H1 (cell line): ENCODE data around the gene DPP10. TPM values are rescaled to one million over a fixed set of nuclear protein-coding genes. Genes with fewer than 3 reads are reported as not detected.

Experiments
- CTCF ChIA-PET: fragments of 300-600 bp; sonication (Branson Sonifier 250); formaldehyde crosslinking; loops from one replicate; lab custom pipeline; 2021; ENCODE audit not compliant: partially characterized antibody; lab: Charles Lee
- POLR2A ChIA-PET: fragments of 300-600 bp; sonication (Branson Sonifier 250); formaldehyde crosslinking; loops from one replicate; lab custom pipeline; 2021; ENCODE audit warnings: inconsistent platforms; ENCODE audit not compliant: partially characterized antibody; lab: Charles Lee
- DNase-seq, 2 experiments: peaks; one replicate each; pipeline versions ENCODE4 v3.0.0 to v3.0.0-alpha.2; 2010 to 2022; ENCODE audit warnings: low spot score in 2 of 2, low read depth in 1 of 2, mixed read lengths in 1 of 2
- FAIRE-seq: peaks from 2 replicates; lab custom pipeline; 2011; peaks lifted over from hg19 to GRCh38; lab: Jason Lieb, UNC
- H2AFZ ChIP-seq: 2 replicates; pipeline ENCODE4 v1.8.1; 2012; ENCODE audit warnings: low read length, inconsistent platforms
- H2AK5ac ChIP-seq: 2 replicates; pipeline ENCODE4 v1.6.1; 2013; ENCODE audit warnings: low read depth, low read length
- H2BK120ac ChIP-seq: replicated peaks from 2 replicates; pipeline ENCODE3; 2013; ENCODE audit warnings: low read depth, low read length, inconsistent platforms
- H2BK12ac ChIP-seq: 2 replicates; pipeline ENCODE4 v1.6.1; 2013; ENCODE audit warnings: low read depth, low read length
- H2BK15ac ChIP-seq: 2 replicates; pipeline ENCODE4 v1.6.1; 2013; ENCODE audit warnings: low read length
- H2BK20ac ChIP-seq: 2 replicates; pipeline ENCODE4 v1.6.1; 2013; ENCODE audit warnings: low read length
- H2BK5ac ChIP-seq: 2 replicates; pipeline ENCODE4 v1.6.1; 2013; ENCODE audit warnings: low read depth, low read length
- H3K14ac ChIP-seq: 2 replicates; pipeline ENCODE4 v1.6.1; 2013; ENCODE audit warnings: inconsistent platforms; ENCODE audit not compliant: insufficient read length
- H3K18ac ChIP-seq: 2 replicates; pipeline ENCODE4 v1.6.1; 2013; ENCODE audit warnings: low read length; ENCODE audit errors: extremely low read depth
- H3K23ac ChIP-seq: 2 replicates; pipeline ENCODE4 v1.6.1; 2013; ENCODE audit warnings: inconsistent platforms; ENCODE audit not compliant: insufficient read length
- H3K23me2 ChIP-seq: 2 replicates; pipeline ENCODE4 v1.6.1; 2013; ENCODE audit warnings: low read depth, low read length
- H3K27ac ChIP-seq: 2 replicates; pipeline ENCODE4 v1.6.1; 2011; ENCODE audit warnings: low read depth, low read length, inconsistent platforms
- H3K27me3 ChIP-seq, 4 experiments: replicated peaks in 1 of 4; 1 replicate in 1 of 4; 2 replicates in 3 of 4; pipeline versions ENCODE4 v1.6.1 to v1.8.1; 2011 to 2013; ENCODE audit warnings: low read length in 3 of 4, mild to moderate bottlenecking in 3 of 4, inconsistent platforms in 2 of 4, mixed read lengths in 2 of 4, moderate library complexity in 1 of 4; ENCODE audit not compliant: control insufficient read depth in 3 of 4, insufficient read depth in 3 of 4; ENCODE audit errors: extremely low read depth in 1 of 4
- H3K36me3 ChIP-seq, 4 experiments: 2 replicates each; pipeline versions ENCODE4 v1.6.1 to v1.8.1; 2011 to 2013; ENCODE audit warnings: mild to moderate bottlenecking in 4 of 4, low read length in 3 of 4, moderate library complexity in 2 of 4, control low read depth in 1 of 4, inconsistent platforms in 1 of 4; ENCODE audit not compliant: insufficient read depth in 4 of 4, control insufficient read depth in 2 of 4
- H3K4ac ChIP-seq: replicated peaks from 2 replicates; pipeline ENCODE3; 2013; ENCODE audit warnings: low read length, low read depth, mixed read lengths, inconsistent platforms; ENCODE audit not compliant: insufficient read length
- H3K4me1 ChIP-seq, 4 experiments: replicated peaks in 1 of 4; 1 replicate in 1 of 4; 2 replicates in 3 of 4; pipeline versions ENCODE4 v1.6.1 to v1.8.1; 2011 to 2013; ENCODE audit warnings: low read length in 3 of 4, inconsistent platforms in 2 of 4, mixed read lengths in 1 of 4; ENCODE audit not compliant: insufficient read depth in 4 of 4, control insufficient read depth in 3 of 4
- H3K4me2 ChIP-seq, 2 experiments: 2 replicates each; pipeline versions ENCODE4 v1.6.1 to v1.8.1; 2011 to 2013; ENCODE audit warnings: low read depth in 2 of 2, low read length in 2 of 2, control low read depth in 1 of 2, inconsistent platforms in 1 of 2, mild to moderate bottlenecking in 1 of 2; ENCODE audit not compliant: insufficient read depth in 1 of 2
- H3K4me3 ChIP-seq, 4 experiments: fragments of 200-600, 300-600 bp in 1 of 4; sonication (generic), shearing (Covaris generic), sonication (Bioruptor Twin) in 1 of 4; 2 replicates each; pipeline versions ENCODE4 v1.5.1 to v1.8.1; 2011 to 2016; ENCODE audit warnings: low read length in 4 of 4, low read depth in 3 of 4, control low read depth in 2 of 4, inconsistent platforms in 2 of 4, mild to moderate bottlenecking in 2 of 4, mixed read lengths in 1 of 4, moderate library complexity in 1 of 4; ENCODE audit not compliant: insufficient read depth in 2 of 4; ENCODE audit errors: extremely low read depth in 1 of 4
- H3K56ac ChIP-seq: replicated peaks from 2 replicates; pipeline ENCODE3; 2013; ENCODE audit warnings: low read depth, mild to moderate bottlenecking, mixed read lengths, low read length, inconsistent platforms; ENCODE audit not compliant: insufficient read length
- H3K79me1 ChIP-seq: 2 replicates; pipeline ENCODE4 v1.6.1; 2013; ENCODE audit warnings: low read depth, low read length, control low read depth
- H3K79me2 ChIP-seq, 2 experiments: 2 replicates each; pipeline versions ENCODE4 v1.6.1 to v1.8.1; 2012 to 2013; ENCODE audit warnings: low read length in 2 of 2, mild to moderate bottlenecking in 2 of 2, inconsistent platforms in 1 of 2; ENCODE audit not compliant: insufficient read depth in 2 of 2, control insufficient read depth in 1 of 2
- H3K9ac ChIP-seq, 4 experiments: replicated peaks in 1 of 4; 1 replicate in 1 of 4; 2 replicates in 3 of 4; pipeline versions ENCODE4 v1.6.1 to v1.8.1; 2011 to 2013; ENCODE audit warnings: low read depth in 3 of 4, low read length in 3 of 4, control low read depth in 2 of 4, mild to moderate bottlenecking in 2 of 4, moderate library complexity in 2 of 4, inconsistent platforms in 1 of 4; ENCODE audit errors: extremely low read depth in 1 of 4
- H3K9me3 ChIP-seq, 2 experiments: 2 replicates each; pipeline versions ENCODE4 v1.6.1 to v1.8.1; 2012 to 2013; ENCODE audit warnings: mild to moderate bottlenecking in 2 of 2, moderate library complexity in 2 of 2, control low read depth in 1 of 2, inconsistent platforms in 1 of 2, low read depth in 1 of 2, low read length in 1 of 2, mixed read lengths in 1 of 2; ENCODE audit not compliant: insufficient read depth in 2 of 2
- H4K20me1 ChIP-seq, 2 experiments: replicated peaks in 1 of 2; 2 replicates each; pipeline versions ENCODE3 to v1.8.1; 2011 to 2013; ENCODE audit warnings: inconsistent platforms in 2 of 2, low read length in 2 of 2, mild to moderate bottlenecking in 1 of 2; ENCODE audit not compliant: insufficient read depth in 2 of 2, control insufficient read depth in 1 of 2
- H4K5ac ChIP-seq: 2 replicates; pipeline ENCODE4 v1.6.1; 2013; ENCODE audit warnings: low read length, low read depth, mixed read lengths, inconsistent platforms; ENCODE audit not compliant: insufficient read length
- H4K8ac ChIP-seq: 2 replicates; pipeline ENCODE4 v1.8.0; 2013; ENCODE audit warnings: mild to moderate bottlenecking, moderate library complexity, low read length, inconsistent platforms; ENCODE audit not compliant: insufficient read depth; ENCODE audit errors: extremely low read depth
- H4K91ac ChIP-seq: replicated peaks from 2 replicates; pipeline ENCODE3; 2013; ENCODE audit warnings: low read length, mixed read lengths, inconsistent platforms; ENCODE audit not compliant: insufficient read length
- CEBPB ChIP-seq: IDR thresholded peaks from 2 replicates; pipeline ENCODE4 v1.6.1; 2012; ENCODE audit warnings: low read depth, low read length
- GABPA ChIP-seq: IDR thresholded peaks from 2 replicates; pipeline ENCODE4 v1.6.1; 2011; ENCODE audit warnings: mild to moderate bottlenecking, low read length, moderate library complexity, borderline replicate concordance; ENCODE audit not compliant: insufficient read depth
- HDAC6 ChIP-seq: IDR thresholded peaks from one replicate; pipeline ENCODE4 v1.7.1; 2012; ENCODE audit warnings: low read depth, mild to moderate bottlenecking, inconsistent platforms, low read length, moderate library complexity
- polyA plus RNA-seq, 7 experiments: library from polyadenylated mRNA; depleted of rRNA in 3 of 7; stranded (reverse) in 5 of 7; unstranded in 2 of 7; fragments of >200 nt in 5 of 7; fragments of 200-250 nt in 2 of 7; gene quantifications; 1 replicate in 5 of 7; 2 replicates in 1 of 7; 4 replicates in 1 of 7; pipeline versions ENCODE4 v1.2.1 to v1.2.3, GENCODE V29; 2011 to 2013; ENCODE audit warnings: missing spikeins in 2 of 7, mixed read lengths in 2 of 7
- total RNA-seq: library from RNA; stranded (reverse); fragmentation: NEBNext Ultra II Directional; extraction: Animal tissue kit (Norgen Biotek cat#: 25700); gene quantifications from 2 replicates; pipeline ENCODE4 v1.2.1, GENCODE V29; 2021

The DPP10 gene
- total and polyA plus RNA-seq, 2 of the 8 experiments (the other 6 are each of a cell fraction or from before 2014, with no cell fraction given), result 3.3 to 7.2 TPM

- Histone ChIP-seq H3K9ac (no peak overlapping the region), H3K23ac (no peak overlapping the region), H3K9me3 (peaks cover 10 to 19% of the 10 kb centered on the region in 2 experiments), H3K27me3 (no peaks in the 10 kb centered on the region), H3K4me1 (peaks cover 0 to 10% (median 5%) of the 10 kb centered on the region in 4 experiments; a peak in 3 of 7 replicates), H4K91ac (no peak overlapping the region), H2BK5ac (no peak overlapping the region), H3K79me1 (no peaks in the 10 kb centered on the region; the same call in 1 of the 2 replicates), H3K14ac (no peak overlapping the region), H2BK20ac (no peak overlapping the region), H4K8ac (no peak overlapping the region), H3K4me3 (no peak overlapping the region), H2BK12ac (no peak overlapping the region), H4K20me1 (no peaks in the 10 kb centered on the region), H3K36me3 (peaks cover 0 to 6% (median 1%) of the 10 kb centered on the region in 4 experiments; a peak in 3 of 8 replicates), H3K18ac (no peak overlapping the region), H2BK15ac (no peak overlapping the region), H4K5ac (no peak overlapping the region), H2BK120ac (no peak overlapping the region), H3K56ac (no peak overlapping the region), H3K79me2 (peaks cover 0 to 4% of the 10 kb centered on the region in 2 experiments; a peak in 1 of 4 replicates), H2AK5ac (no peak overlapping the region), H2AFZ (no peak overlapping the region), H3K23me2 (no peaks in the 10 kb centered on the region), H3K4ac (no peak overlapping the region), H3K27ac (no peak overlapping the region), H3K4me2 (no peak overlapping the region)
- no peak for DNase-seq
- ChIA-PET POLR2A (no interaction called here), CTCF (interaction anchor here (0.6 to 1.2 kb wide), 2 partner anchors 29 to 218 kb away, joined by 3 read pairs; no protein-coding TSS in a partner anchor)
- TF ChIP-seq CEBPB (peak; percentile 85), GABPA (no peak), HDAC6 (no peak)
- no peak for FAIRE-seq
Observed at GRCh38 chr2:115359550-115359949, 917.1 kb downstream of the DPP10 start.
